RWPE1 (cell line): ENCODE measurements around the gene RELL1.

Experiments used
- CTCF ChIA-PET: fragments of 350-600 bp; sonication (Branson Sonifier 250); formaldehyde crosslinking; extraction: SDS; loops from one replicate; lab custom pipeline; 2021; lab: Yijun Ruan, JAX
- POLR2A ChIA-PET: fragments of 400-600 bp; formaldehyde crosslinking; extraction: SDS; loops from one replicate; lab custom pipeline; 2020; ENCODE audit warnings: antibody characterized with exemption; ENCODE audit not compliant: low non-redundant PET; lab: Yijun Ruan, JAX
- DNase-seq: peaks from one replicate; pipeline ENCODE4 v3.0.0; 2012; ENCODE audit warnings: low spot score
- H3K27ac ChIP-seq: fragments of 450-650 bp; 2 replicates; pipeline ENCODE4 v1.5.1; 2017
- CTCF ChIP-seq: fragments of 450-650 bp; conservative IDR thresholded peaks from 2 replicates; pipeline ENCODE4 v1.5.1; 2017; ENCODE audit warnings: low read depth, mild to moderate bottlenecking

The RELL1 gene

DNA sequence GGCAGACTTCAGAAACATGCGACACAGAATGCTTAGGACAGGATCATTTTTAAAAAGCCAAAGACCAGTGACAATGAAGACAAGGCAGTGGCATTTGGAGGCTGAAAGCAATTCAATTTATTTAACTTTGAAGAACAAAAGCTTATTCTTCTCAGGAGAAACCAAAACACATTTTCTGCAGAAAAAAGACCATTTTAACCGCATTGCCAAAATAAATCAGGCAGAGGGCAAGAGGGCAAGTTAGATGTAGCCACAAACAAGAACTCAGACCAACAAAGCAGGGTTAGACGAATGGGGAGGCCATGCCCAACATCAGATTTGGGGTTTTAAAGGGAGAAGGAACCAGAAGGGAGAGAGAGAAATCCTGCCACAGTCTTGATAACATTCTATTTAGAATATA is 58.9 kb downstream of the RELL1 start:
- TF ChIP-seq CTCF: no peak
- no peak overlapping the region for H3K27ac ChIP-seq
- no peak for DNase-seq
- CTCF ChIA-PET: interaction anchor here (0.7 to 0.8 kb wide), 2 partner anchors 167 to 1049 kb away, joined by 3 to 5 read pairs; no protein-coding TSS in a partner anchor
- POLR2A ChIA-PET: no interaction called here

DNA sequence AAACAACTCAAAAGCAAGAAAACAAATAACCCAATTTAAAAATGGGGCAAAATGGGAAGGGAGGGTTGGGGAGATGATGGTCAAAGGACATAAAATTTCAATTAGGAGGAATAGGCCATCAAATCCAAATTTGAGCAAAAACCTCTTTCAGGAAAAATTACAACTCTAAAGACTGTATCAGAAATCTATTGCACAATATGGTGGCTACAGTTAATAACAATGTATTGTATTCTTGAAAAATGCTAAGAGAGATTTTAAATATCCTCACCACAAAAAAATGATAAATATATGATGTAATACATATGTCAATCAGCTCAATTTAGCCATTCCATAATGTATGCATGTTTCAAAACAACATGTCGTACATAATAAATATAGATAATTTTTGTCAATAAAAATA is 60.7 kb downstream of the RELL1 start:
- no peak overlapping the region for H3K27ac ChIP-seq
- no peak for DNase-seq
- TF ChIP-seq CTCF: no peak
- POLR2A ChIA-PET: no interaction called here
- CTCF ChIA-PET: no interaction called here

DNA sequence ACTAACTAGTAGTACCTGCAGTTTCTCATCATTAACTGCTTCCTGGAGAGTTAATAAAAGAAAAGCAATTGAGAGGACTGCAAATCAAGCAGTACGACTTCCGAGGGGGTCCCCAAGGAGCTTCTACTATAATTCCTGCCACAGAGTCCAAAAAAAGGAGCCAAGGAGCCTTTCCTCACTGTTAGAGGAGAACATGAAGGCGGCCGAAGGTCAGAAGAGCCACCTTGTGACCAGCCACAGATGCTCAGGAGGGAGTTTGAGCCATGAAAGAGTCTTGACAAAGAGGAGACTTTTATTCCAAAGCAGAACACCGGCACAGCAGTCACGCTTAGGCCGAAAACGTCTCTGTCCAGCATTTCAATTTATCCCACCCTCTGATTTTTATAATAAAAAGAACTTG is 62.2 kb downstream of the RELL1 start:
- POLR2A ChIA-PET: no interaction called here
- CTCF ChIA-PET: interaction anchor here (1.9 kb wide), 1 partner anchor 21 kb away, joined by 5 read pairs; no protein-coding TSS in a partner anchor
- H3K27ac ChIP-seq: no peak overlapping the region
- TF ChIP-seq CTCF: no peak
- no peak for DNase-seq

- ChIA-PET CTCF (interaction anchor here (0.6 to 1.9 kb wide), 2 partner anchors 21 to 77 kb away, joined by 3 to 5 read pairs; no protein-coding TSS in a partner anchor), POLR2A (no interaction called here)
- H3K27ac ChIP-seq: no peak overlapping the region
- TF ChIP-seq CTCF: no peak
- no peak for DNase-seq
Measured at GRCh38 chr4:37623125-37623524, 63.1 kb downstream of the RELL1 start.

DNA sequence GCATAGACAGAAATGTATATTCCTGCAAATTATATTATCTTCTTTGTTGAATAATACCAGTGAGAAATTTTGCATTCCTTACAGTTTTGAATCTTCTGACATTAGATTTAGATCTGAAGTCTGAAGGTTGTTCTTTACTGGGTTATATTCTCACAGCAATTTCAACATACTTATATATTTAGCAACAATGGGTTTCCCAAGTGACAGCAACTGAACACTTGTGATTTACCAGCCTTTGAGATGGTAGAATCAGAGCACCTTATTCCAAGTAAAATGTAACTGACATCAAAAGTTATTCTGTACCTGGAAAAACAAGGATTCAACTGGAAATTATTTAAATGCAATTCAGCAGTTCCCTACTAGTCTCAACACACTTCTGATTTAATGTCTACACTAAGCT is 66.0 kb downstream of the RELL1 start:
- TF ChIP-seq CTCF: no peak
- DNase-seq: no peak
- H3K27ac ChIP-seq: no peak overlapping the region
- POLR2A ChIA-PET: no interaction called here
- CTCF ChIA-PET: no interaction called here

DNA sequence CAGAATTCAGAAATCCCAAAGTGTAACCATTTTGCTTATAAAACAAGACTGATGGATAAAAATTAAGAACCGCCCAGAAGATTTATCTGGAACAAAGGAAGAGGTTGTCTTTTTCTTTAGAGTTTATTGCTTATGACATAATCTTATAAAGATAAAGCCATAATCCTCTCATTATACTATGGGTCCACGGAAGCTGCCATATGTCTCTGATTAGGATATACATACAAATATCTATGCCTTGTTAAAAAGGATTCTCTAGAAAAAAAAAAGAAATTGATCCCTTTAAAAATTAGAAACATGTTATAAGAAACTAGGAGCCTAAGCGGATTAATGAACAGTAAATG is 70.5 kb downstream of the RELL1 start:
- ChIA-PET POLR2A (no interaction called here), CTCF (no interaction called here)
- no peak for DNase-seq
- no peak overlapping the region for H3K27ac ChIP-seq
- TF ChIP-seq CTCF: no peak
